HFFc6 (cell line): Measurements from ENCODE around the gene SULT1B1. TPM values are rescaled to one million over a fixed set of nuclear protein-coding genes. Genes with fewer than 3 reads are reported as not detected.

Source experiments
- DNase-seq: peaks from one replicate; pipeline ENCODE4 v3.0.0-alpha.2; 2018
- H3K27ac Mint-ChIP-seq: 2 replicates; pipeline ENCODE4 v1.8.0; 2020; ENCODE audit warnings: mild to moderate bottlenecking, mixed read lengths
- H3K27me3 Mint-ChIP-seq: 2 replicates; pipeline ENCODE4 v1.8.0; 2021; ENCODE audit warnings: mild to moderate bottlenecking, moderate library complexity, mixed read lengths; ENCODE audit not compliant: insufficient read depth
- H3K36me3 Mint-ChIP-seq: 2 replicates; pipeline ENCODE4 v1.8.0; 2021; ENCODE audit warnings: low read depth, mixed read lengths
- H3K4me1 Mint-ChIP-seq: 2 replicates; pipeline ENCODE4 v1.8.0; 2020; ENCODE audit warnings: low read depth, mixed read lengths
- H3K4me3 Mint-ChIP-seq: 2 replicates; pipeline ENCODE4 v1.8.0; 2020; ENCODE audit warnings: mild to moderate bottlenecking, moderate library complexity, mixed read lengths
- H3K9me3 Mint-ChIP-seq: 2 replicates; pipeline ENCODE4 v1.8.0; 2020; ENCODE audit warnings: mild to moderate bottlenecking, mixed read lengths
- total RNA-seq, 6 experiments: library from RNA; stranded (reverse); fragmentation: NEBNext Ultra II Directional; extraction: Animal tissue kit (Norgen Biotek cat#: 25700); gene quantifications; 2 replicates in 1 of 6; 3 replicates in 5 of 6; pipeline ENCODE4 v1.2.3, GENCODE V29; 2021
- TF ChIP-seq, protein P1 (sequence below): fragments of 200-600 bp; sonication (generic); IDR thresholded peaks from 2 replicates; pipeline ENCODE4 v1.5.0; 2021; ENCODE audit warnings: antibody characterized with exemption, mild to moderate bottlenecking

SULT1B1 gene
- total RNA-seq, 6 experiments from 2014 or later = 0.02 TPM; not detected in 5

DNA sequence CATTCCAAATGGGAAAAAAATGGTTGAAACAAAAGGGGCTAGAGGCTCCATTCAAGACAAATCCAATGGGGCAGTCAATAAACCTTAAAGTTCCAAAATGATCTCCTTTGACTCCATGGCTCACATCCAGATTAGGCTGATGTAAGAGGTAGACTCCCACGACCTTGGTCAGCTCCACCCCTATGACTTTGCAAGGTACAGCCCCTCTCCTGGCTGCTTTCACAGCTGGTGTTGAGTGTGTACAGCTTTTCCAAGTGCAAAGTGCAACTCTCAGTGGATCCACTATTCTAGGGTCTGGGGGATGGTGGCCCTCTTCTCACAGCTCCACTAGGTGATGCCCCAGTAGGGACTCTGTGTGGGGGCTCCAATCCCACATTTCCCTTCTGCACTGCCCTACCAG, 21.5 kb downstream of the SULT1B1 start:
- TF ChIP-seq, protein P1, sequence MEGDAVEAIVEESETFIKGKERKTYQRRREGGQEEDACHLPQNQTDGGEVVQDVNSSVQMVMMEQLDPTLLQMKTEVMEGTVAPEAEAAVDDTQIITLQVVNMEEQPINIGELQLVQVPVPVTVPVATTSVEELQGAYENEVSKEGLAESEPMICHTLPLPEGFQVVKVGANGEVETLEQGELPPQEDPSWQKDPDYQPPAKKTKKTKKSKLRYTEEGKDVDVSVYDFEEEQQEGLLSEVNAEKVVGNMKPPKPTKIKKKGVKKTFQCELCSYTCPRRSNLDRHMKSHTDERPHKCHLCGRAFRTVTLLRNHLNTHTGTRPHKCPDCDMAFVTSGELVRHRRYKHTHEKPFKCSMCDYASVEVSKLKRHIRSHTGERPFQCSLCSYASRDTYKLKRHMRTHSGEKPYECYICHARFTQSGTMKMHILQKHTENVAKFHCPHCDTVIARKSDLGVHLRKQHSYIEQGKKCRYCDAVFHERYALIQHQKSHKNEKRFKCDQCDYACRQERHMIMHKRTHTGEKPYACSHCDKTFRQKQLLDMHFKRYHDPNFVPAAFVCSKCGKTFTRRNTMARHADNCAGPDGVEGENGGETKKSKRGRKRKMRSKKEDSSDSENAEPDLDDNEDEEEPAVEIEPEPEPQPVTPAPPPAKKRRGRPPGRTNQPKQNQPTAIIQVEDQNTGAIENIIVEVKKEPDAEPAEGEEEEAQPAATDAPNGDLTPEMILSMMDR = no peak
- H3K9me3 Mint-ChIP-seq = peaks cover 31% of the 10 kb centered on the region
- no peak overlapping the region for H3K27ac Mint-ChIP-seq
- no peaks in the 10 kb centered on the region for H3K36me3 Mint-ChIP-seq
- no peaks in the 10 kb centered on the region for H3K27me3 Mint-ChIP-seq
- no peaks in the 10 kb centered on the region for H3K4me1 Mint-ChIP-seq
- H3K4me3 Mint-ChIP-seq = no peak overlapping the region
- no peak for DNase-seq

GRCh38 chr4:69735119-69735518, 25.3 kb downstream of the SULT1B1 start:
- H3K27me3 Mint-ChIP-seq = no peaks in the 10 kb centered on the region
- peaks cover 30% of the 10 kb centered on the region for H3K9me3 Mint-ChIP-seq
- H3K4me1 Mint-ChIP-seq = no peaks in the 10 kb centered on the region
- no peak for DNase-seq
- TF ChIP-seq, protein P1 = no peak
- H3K36me3 Mint-ChIP-seq = no peaks in the 10 kb centered on the region
- H3K4me3 Mint-ChIP-seq = no peak overlapping the region
- no peak overlapping the region for H3K27ac Mint-ChIP-seq

DNA sequence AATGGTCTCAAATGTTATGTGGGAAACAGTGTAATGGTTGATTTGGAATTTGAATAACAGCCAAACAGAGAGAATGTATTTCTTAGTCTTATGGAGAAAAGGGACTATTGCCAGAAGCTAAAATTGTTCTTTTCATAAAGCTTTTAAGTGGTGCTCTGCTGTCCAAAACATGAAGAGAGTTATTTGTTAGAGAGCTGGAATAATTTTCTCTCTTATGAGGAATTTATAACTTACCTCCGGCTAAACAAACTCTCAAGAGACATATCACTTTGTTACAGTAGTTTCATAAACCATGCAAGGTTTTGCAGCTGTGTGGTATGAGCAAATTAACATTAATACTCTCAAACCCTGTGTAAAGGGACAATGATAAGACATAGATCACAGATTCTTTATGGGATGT, 28.6 kb downstream of the SULT1B1 start:
- H3K9me3 Mint-ChIP-seq = peaks cover 9% of the 10 kb centered on the region
- TF ChIP-seq, protein P1 = no peak
- no peaks in the 10 kb centered on the region for H3K27me3 Mint-ChIP-seq
- H3K4me1 Mint-ChIP-seq = no peaks in the 10 kb centered on the region
- H3K27ac Mint-ChIP-seq = no peak overlapping the region
- H3K36me3 Mint-ChIP-seq = no peaks in the 10 kb centered on the region
- DNase-seq = no peak
- no peak overlapping the region for H3K4me3 Mint-ChIP-seq

GRCh38 chr4:69731241-69731640, 29.2 kb downstream of the SULT1B1 start:
- TF ChIP-seq, protein P1 = no peak
- DNase-seq = no peak
- Mint-ChIP-seq H3K4me1 (no peaks in the 10 kb centered on the region), H3K4me3 (no peak overlapping the region), H3K9me3 (peaks cover 5% of the 10 kb centered on the region), H3K27me3 (no peaks in the 10 kb centered on the region), H3K27ac (no peak overlapping the region), H3K36me3 (no peaks in the 10 kb centered on the region)

DNA sequence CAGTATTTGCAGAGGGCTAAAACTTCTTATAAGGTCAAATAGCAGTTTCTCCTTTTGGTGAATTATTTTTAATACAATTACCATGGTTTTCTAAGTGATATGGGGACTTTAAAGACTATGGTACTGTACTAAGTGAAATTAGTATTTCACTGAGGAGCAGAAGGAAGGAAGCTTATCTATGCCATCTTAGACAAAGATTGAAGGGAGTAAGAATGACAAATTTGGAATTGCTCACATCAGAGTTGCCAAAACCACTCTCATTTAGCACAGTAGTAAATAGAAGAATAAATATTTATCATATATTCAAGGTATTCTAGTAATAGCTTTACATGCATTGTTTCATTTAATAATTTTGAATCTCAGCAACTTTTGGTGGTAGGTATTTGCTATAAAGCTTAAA, 30.4 kb downstream of the SULT1B1 start:
- Mint-ChIP-seq H3K4me1 (no peaks in the 10 kb centered on the region), H3K27me3 (no peaks in the 10 kb centered on the region), H3K4me3 (no peak overlapping the region), H3K27ac (no peak overlapping the region), H3K9me3 (peaks cover 5% of the 10 kb centered on the region), H3K36me3 (no peaks in the 10 kb centered on the region)
- TF ChIP-seq, protein P1 = no peak
- DNase-seq = no peak

DNA sequence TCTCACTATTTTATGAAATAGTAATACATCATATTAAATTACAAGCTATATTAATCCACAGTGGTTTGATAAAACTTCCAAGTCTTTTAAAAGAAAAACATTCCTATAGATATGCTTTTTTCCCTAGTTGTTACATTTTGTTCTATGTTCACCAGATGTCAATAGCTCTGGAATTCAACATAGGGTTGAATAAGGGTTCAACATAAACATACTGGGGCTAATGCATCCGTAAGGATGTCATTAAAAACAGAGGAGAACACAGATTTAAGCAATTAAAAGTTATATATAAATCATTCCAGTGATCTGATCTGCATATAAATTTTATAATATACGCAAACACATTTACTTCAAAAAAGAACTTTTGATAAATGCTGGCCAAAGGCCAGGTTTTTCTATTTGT, 32.5 kb downstream of the SULT1B1 start:
- Mint-ChIP-seq H3K27ac (no peak overlapping the region), H3K4me1 (no peaks in the 10 kb centered on the region)
- TF ChIP-seq, protein P1 = no peak

More for the DNA sequence above, 32.5 kb downstream of the SULT1B1 start:
- Mint-ChIP-seq H3K27me3 (no peaks in the 10 kb centered on the region), H3K4me3 (no peak overlapping the region), H3K36me3 (no peaks in the 10 kb centered on the region), H3K9me3 (peaks cover 17% of the 10 kb centered on the region)
- no peak for DNase-seq
